ENCODE results near the gene ATRAID.

DNA sequence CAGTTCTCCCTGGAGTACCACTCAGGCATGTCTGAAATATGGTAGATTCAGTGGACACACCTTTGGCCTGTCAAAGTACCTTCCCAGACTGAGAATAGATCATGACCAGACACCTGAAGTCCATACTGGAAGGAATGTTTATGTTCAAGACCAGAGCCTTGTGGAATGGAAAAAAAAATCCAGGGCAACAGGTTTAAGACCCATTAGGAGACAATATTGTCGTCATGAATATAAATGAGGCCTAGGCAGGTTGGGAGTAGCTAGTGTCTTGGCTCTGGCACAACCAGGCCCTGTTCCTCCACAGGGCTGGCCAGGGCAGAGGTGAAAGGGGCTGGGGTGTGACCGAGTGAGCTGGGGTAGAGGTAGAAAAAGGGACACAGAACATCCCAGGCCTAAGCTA is 13.2 kb upstream of the ATRAID start:
- TF ChIP-seq, protein P1, sequence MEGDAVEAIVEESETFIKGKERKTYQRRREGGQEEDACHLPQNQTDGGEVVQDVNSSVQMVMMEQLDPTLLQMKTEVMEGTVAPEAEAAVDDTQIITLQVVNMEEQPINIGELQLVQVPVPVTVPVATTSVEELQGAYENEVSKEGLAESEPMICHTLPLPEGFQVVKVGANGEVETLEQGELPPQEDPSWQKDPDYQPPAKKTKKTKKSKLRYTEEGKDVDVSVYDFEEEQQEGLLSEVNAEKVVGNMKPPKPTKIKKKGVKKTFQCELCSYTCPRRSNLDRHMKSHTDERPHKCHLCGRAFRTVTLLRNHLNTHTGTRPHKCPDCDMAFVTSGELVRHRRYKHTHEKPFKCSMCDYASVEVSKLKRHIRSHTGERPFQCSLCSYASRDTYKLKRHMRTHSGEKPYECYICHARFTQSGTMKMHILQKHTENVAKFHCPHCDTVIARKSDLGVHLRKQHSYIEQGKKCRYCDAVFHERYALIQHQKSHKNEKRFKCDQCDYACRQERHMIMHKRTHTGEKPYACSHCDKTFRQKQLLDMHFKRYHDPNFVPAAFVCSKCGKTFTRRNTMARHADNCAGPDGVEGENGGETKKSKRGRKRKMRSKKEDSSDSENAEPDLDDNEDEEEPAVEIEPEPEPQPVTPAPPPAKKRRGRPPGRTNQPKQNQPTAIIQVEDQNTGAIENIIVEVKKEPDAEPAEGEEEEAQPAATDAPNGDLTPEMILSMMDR (IDR thresholded peaks at IDR 0.05) = no peak
- TF ChIP-seq POLR2A (IDR thresholded peaks at IDR 0.05) (no peak), EP300 (IDR thresholded peaks at IDR 0.05) (no peak)

Measured in ovary (tissue), 3 donors.